HG03520 (cell line): ENCODE data around the gene FKBP2.
A peak's percentile ranks its signal among the peaks of the same experiment; 100 is the strongest.

ENCODE experiments used
- ATAC-seq: cut with Tn5 transposase; IDR thresholded peaks from one replicate; pipeline ENCODE4 v1.9.1; 2021; ENCODE audit warnings: mild to moderate bottlenecking, moderate library complexity; ENCODE audit not compliant: unreplicated experiment

FKBP2 gene

DNA sequence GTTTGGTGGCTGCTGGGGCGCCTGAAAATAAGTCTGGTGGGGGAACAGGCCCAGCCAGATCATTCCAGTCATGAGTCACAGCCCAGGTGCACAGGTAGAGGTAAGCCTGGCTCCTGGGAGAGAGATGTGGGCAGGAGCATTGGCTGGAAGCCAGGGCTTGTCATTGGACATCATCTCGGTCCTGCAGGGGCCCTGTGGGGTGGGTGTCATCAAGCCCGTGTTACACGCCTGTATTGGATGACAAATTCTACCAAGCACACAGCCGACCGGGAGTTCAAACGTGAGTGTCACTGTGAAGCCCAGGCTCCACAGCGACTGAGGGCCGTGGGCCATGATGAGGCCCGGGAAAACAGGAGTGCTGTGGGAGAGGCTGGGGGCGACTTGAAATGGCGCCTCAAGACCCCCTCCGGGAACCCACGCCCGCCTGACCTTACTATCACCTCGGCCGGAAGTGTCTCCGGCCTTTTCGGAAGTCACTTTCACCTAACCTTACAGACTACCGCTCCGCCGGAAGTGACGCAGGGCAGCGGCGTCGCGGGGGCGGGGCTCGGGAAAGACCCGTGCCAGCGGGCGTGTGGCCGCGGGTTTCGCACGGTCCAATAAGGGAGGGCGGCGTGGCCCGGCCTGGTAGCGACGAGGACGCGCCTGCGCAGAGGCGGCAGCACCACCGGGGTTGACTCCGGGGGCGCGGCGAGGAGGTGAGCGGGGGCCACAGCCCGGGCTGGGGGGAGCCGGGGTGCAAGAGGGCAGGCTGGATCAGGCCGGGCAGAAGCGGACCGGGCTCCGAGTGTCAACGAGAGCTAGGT, at the start of gene FKBP2:
FKBP2 (plus strand) TSS at position 661 of the 806 bp plus-strand sequence. CDS start 1,293 bp downstream, outside the sequence.
- ATAC-seq = peak; percentile 44

DNA sequence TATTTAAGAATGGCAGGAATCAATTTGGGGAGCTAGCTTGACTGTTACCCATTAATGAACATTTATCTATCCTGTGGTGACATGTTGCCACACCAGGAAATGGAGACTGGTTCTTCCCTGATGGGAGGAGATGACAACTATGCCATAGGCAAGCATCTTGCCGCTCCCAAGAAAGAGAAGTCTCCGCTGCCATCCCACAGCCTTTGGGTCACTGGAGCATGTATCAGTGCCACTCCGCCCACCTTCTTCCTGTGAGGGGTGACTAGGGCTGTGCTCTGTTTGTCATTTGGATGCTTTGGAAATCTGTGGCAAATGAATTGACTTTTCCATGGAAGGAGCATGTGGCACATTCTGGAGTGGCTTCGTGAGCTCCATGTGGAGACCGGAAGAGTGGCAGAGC, 48.5 kb upstream of the FKBP2 start:
- ATAC-seq = no peak

DNA sequence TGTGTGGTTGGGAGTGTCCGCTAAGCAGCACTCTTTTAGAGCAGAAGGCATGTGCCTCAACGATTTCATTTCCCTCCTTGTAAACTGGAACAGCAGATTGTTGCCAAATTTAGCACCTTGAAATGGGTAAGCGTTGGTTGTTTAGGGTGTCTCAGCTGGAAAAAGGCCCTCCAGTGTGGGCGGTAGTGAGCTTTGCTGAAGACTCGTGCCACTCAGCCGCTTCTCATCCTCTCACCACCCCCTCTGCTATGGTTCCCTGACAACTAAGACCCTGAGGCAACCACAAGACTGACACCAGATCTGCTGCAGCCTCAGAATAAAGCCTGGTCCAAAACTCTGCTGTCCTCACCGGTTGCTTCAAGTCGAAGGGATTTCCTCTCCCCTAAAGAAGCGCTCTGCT, 44.3 kb upstream of the FKBP2 start:
- no peak for ATAC-seq

DNA sequence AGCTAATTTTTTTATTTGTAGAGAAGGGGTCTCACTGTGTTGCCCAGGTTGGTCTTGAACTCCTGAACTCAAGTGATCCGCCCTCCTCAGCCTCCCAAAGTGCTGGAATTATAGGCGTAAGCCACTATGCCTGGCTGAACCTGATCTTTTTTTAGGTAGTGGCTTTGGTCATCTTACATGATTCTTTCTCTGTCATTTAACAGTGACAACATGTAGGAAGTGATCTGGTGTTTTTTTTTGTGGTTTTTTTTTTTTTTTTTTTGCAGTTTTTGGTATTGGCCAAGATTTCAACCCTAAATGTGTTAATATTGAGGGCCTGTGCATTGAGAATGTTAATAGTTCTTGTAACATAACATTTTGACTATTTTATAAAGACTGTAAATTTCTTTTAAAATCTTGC, 42.4 kb upstream of the FKBP2 start:
- no peak for ATAC-seq

DNA sequence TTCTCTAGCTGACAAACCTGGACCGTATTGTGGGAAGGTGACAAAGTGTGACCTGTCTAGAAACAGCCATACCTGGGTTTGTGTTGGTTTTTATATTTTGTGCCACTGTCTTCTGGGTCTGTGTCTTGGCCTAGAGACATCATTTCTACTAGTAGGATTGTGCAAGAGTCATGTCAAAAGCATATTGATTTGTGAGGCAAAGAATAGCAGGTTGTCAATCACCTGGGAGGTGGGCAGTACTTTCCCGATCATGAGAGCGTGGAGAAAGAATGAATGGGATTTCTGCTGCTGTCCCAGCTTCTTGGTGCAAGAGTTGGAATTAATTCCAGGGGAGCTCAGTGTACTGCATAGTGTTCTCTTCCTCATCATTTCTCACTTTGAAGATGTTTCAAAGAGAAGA, 39.4 kb upstream of the FKBP2 start:
- ATAC-seq = no peak

DNA sequence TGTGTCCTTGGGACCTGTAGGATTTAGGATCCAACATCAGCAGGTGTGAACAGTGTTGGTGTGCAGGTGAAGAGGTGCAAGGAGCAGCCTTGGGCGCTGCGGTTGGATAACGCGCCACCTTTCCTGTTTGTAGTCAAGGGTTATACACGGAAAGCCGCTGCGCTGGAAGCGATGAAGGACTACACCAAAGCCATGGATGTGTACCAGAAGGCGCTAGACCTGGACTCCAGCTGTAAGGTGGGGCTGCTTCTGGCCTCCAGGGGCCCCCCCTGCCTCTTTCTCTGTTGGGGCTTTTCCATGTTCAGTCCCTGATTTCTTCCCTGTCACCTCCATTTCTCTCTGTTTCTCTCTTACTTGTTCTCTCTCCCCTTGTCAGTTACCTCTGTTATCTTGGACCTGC, 37.9 kb upstream of the FKBP2 start:
- no peak for ATAC-seq

DNA sequence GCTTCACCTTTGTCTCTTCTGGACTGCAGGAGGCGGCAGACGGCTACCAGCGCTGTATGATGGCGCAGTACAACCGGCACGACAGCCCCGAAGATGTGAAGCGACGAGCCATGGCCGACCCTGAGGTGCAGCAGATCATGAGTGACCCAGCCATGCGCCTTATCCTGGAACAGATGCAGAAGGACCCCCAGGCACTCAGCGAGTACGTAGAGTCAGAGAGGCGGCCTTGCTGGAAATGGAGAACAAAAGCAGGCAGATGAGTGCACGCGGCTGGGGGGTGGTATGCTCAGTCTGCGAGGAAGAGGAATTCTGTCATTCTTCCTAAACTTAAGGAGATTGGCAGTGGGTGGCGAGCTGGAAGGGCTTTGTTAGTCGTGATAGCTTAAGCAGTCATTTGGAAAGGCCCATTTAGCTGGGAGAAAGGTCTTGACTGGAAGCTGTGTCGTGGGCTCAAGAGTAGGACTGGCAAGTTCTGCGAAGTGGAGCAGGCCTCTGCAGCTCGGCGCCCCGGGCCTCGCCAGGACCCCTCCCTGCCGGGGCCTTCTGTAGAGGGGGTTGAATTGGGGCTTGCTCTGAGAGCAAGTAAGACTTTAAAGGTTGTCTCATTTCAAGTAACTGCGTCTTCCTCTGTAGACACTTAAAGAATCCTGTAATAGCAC, 37.3 kb upstream of the FKBP2 start:
- ATAC-seq = no peak

DNA sequence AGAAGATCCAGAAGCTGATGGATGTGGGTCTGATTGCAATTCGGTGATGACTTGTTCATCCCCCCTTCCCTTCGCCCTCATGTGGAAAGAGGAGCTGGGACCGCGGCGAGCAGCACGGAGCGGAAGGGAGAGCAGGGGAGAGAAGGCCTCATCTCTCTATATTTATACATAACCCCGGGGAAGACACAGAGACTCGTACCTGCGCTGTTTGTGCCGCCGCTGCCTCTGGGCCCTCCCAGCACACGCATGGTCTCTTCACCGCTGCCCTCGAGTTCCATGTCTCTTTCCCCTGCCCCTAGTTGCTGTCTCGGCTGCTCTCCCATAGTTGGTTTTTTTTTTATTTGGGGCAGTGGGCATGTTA, 36.8 kb upstream of the FKBP2 start:
- no peak for ATAC-seq

DNA sequence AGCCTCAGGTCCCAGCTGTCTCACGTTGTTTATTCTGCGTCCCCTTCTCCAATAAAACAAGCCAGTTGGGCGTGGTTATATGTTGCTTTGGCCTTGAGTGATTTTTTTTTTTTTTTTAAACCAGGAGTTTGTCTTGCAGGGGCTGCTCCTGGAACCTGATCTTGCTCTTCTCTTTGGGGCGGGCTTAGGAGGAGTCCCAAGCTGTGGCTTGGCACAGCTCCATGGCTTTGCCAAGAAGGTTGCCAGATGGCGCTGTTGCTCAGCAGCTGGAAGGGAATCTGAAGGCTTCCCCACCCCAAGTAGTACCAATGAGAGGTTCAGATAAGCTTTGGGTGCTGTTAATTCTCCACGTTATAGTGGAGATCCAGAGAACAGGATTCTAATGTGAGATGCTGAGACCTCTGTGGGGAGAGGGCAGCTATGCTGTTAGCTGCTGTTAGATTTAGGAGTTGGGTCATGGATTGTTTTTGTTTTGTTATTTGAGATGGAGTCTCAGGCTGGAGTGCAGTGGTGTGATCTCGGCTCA, 36.4 kb upstream of the FKBP2 start:
- ATAC-seq = no peak

DNA sequence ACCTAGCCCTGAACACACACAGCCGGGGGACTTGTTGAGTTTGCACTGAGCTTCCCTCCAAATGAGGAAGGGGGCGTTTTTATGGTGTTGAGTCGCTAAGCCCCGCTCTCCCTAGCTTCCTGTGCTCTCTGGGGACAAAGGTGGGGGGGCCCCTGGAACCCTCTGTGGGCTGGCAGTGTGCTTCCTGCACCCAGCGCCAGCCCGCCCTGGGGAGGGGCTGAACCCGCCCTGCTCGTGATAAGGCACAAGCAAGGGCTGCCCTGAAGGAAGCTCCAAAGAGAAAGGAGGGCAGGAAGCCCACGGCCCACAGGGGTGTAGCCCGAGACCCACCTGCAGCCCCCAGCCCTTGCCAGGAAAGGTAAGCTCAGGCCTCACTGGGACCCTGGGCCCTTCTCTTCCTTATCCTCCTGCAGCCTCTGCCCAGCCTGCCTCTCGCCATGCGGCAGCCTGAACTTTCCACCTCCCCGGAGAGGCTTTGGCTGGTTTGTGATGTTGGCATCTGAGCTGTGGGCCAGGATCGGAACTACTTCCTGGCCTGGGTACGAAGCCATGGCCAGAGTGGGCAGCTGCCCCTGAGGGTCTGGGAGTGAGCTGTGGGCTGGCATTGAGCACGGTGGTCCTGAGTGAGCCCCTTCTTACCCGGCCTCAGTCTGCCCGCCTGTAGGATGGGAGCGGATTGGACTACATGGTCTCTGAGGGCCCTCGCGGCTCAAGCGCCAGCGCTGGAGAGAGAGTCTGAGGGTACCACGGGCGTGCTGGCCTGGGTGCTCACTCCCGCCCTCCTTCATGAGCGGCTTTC, 34.2 kb upstream of the FKBP2 start, which contains the start of gene FERMT3:
FERMT3 (plus strand) TSS at position 265 of the 799 bp plus-strand sequence. CDS start 644 bp downstream, outside the sequence.
- ATAC-seq = no peak

DNA sequence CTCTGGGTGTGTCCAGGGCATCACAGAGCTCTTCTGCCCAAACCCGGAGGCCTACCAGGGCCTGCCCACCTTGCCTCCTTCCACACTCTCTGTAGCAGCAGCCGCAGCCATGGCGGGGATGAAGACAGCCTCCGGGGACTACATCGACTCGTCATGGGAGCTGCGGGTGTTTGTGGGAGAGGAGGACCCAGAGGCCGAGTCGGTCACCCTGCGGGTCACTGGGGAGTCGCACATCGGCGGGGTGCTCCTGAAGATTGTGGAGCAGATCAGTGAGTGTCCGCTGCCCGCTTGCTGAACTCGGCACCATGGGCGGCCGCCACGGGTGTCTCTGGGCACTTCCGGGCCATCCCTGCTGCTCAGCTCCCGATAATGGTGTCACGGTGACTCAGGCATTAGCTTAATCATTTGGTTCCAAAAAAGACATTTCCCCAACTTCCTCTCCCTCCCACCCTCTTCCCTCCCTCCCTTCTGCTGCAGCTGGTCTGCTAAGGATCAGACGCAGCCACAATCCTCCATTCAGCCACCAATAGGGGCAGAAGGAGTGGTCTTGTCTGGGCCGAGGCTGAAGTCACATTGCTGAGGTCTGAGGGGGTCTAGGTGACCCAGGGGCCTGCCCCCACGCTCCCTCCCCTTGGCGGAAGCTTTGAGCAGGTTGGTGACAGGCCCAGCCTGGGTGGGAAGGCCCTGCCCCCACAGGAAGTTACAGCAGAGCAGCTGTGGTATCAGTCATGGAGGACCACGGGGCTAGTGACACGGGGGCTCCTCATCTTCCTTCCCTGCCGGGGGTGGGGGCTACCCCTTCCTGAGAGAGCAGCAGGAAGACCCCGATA, 33.4 kb upstream of the FKBP2 start:
- ATAC-seq = peak; percentile 45

DNA sequence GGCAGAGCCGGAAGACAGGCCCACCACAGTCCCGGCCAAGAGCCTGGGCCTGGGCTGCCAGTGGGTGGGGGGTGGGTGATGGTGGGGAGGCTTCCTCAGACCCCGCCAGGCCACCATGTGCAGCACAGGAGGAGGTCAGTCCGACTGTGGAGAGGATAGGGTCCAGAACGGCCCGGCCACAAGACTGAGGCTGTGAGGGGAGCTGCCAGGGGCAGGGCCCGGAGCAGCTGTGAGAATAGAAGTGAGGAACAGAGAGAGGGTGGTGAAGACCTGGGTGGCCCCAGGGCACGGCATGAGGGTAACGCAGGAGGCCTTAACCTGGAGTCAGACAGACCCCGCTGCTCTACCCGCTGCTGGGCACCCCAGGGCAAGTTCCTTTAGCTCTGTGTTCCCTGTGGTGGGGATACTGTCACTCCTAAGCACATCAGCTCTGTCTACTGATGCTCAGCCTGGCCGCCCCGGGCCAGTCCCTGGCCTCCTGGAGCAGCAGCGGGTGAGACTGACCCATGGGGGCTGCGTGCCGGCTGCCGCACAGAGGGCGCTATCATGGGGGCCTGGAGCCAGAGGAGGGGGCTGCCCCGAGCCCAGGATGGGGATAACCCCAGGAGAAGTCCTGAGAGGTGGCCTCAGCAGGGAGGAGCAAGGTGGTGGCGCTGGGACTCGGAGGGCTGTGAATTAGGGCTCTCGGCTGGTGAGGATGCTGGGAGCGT, 32.7 kb upstream of the FKBP2 start:
- no peak for ATAC-seq

DNA sequence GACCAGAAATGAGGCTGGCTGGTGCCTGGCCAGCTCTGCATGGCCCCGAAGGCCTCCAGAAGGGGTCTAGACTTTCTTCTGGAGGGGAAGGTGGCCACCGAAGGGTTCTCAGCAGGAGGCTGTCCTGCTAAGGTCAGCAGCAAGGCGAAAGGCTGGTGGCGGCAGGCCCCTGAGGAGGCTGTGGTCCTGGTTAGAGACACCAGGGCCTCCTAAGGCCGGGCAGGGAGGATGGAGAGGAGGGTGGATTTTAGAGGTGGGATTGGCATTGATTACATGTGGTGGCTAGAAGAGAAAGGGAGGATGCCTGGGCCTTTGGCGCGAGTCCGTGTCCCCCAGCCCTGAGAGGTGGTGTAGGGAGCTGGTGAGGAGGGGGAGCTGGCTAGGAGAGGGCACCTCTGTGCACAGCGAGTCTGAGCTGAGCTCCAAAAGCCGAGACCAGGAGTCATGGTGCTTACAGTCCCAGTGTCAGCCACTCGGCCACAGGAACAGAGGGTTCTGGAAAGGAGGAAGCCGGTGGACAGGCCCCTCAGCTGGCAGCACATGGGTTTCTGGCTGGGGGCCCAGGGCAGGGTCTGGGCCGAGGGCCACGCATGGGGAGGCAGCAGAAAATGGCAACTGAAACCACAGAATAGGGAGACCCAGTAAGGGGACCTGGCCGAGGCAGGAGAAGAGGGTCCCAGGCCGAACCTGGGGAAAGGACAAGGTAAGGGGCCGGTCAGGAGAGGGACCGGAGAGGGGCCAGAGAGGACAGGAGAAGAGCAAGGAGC, 31.9 kb upstream of the FKBP2 start:
- ATAC-seq = no peak

DNA sequence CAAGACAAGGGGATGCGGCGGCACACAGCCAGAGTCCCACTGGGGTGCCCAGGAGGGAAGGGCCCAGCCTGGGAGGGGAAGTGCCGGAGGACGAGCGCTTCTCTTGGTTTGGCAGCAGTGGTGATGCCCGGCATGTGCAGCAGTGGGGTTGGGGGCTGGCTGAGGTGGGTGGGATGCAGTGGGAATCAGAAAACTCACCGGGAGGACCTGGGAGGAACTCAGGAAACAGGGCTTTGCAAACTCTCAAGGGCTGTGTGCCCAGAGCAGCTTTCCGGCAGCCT, 31.4 kb upstream of the FKBP2 start:
- no peak for ATAC-seq

DNA sequence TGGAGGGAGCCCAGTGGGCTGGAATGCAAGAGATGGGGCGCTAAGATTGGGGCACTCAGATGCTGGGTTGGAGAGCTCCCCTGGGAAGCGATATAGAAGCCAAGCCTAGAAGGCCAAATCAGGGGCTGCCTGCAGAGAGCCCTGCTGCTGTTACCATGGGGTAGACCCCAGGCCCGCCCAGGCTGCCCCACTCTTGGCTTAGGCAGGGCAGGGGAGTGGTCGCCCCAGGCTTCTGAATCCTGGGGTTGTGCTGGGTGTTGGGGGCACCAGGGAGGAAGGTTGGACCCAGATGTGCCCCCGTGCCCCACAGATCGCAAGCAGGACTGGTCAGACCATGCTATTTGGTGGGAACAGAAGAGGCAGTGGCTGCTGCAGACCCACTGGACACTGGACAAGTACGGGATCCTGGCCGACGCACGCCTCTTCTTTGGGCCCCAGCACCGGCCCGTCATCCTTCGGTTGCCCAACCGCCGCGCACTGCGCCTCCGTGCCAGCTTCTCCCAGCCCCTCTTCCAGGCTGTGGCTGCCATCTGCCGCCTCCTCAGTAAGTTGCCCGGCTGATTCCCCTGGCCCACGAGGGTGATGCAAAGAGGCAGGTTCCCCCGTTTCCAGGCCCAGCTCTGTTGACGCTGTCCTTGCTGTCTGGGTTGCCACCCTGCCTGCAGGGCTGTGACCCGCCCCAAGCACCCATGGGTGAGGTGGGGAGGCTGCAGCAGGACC, 30.4 kb upstream of the FKBP2 start:
- ATAC-seq = no peak

DNA sequence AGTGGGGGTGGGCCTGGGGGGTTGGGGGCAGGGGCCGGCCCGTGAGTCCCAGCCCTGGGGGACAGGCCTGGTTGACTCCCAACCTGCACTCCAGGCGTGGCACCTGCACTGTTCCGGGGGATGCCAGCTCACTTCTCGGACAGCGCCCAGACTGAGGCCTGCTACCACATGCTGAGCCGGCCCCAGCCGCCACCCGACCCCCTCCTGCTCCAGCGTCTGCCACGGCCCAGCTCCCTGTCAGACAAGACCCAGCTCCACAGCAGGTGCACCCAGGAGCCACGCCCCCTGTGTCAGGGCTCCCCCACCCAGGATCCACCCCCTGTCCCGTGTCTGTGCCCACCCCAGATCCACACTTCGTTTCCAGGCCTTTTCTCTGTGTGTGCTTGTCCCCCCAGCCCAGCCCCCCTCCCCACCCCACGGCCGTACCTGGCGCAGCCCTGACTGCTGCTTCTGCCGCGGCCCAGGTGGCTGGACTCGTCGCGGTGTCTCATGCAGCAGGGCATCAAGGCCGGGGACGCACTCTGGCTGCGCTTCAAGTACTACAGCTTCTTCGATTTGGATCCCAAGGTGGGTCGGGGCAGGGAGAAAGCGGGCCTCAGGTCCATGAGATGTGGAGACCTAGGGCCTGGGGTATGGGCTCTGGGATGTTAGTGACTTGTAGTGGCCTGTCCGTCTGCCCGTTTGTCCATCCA, 29.6 kb upstream of the FKBP2 start:
- no peak for ATAC-seq

DNA sequence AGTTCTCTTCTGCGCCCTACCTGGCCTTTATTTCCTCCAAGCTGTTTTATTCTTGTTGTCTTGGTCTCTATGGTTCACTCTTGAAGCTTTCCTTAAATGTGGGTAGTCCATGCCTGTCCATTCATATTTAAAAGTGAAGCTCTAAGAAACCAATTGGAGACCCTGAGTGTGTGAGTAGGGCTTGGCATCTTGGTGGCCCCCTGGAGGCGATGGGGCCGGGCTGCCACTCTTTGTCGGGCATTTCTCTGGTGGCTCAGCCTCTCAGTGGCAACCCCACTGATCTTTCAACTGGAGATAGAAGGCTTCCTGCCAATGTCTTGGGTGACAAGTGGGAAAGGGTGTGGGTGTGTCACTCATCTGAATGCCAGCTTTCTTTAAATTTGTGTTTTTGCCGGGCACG, 24.0 kb upstream of the FKBP2 start:
- no peak for ATAC-seq
